ENCODE data around the gene AGAP6.
"Not testable (repeated sequence)": the region's sequence is repeated elsewhere in the genome, so short reads cannot be mapped to it uniquely, and the experiment has no call there.

The AGAP6 gene

DNA sequence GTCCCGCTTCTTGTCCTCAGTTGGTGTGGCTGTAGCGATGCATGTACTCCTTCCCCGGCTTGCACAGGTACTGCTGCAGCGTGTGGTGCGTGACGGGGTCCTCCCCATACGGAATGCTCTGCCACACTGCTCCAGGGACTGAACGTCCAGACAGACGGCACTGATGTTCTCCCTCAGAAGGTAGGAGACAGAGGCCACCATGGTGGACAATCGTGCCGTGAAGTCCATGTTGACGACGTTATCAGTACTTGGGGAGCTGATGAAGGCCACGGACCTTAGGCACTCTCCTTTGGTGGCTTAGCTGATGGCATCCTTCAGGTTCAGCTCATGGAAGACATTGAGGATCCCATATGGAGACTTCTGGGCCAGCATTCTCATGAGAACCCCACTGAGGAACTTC lies 37.4 kb downstream of the AGAP6 start:
- DNase-seq: no peak

DNA sequence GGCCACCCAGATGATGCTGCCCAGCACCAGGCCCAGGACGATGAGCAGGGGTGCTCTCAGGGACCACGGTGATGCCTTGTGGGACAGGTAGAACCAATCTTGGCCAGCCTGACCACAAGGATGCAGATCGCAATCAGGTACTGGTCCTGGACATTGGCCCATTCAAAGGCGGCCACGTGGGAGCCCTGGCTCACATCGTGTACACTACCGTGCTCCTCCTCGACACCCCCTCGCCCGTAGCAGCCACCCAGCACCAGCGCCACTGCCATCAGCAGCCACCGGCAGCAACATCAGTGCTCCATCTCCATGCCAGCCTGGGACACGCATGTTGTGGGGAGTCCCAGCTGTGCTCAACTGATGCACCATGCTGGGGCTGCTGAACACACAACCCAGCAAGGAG lies 39.0 kb downstream of the AGAP6 start:
- no peak for DNase-seq

GRCh38 chr10:50033481-50033880 lies 45.3 kb downstream of the AGAP6 start:
- no peak for DNase-seq

- DNase-seq: not testable (repeated sequence)
Measured at GRCh38 chr10:50035337-50035736, 47.1 kb downstream of the AGAP6 start.

DNA sequence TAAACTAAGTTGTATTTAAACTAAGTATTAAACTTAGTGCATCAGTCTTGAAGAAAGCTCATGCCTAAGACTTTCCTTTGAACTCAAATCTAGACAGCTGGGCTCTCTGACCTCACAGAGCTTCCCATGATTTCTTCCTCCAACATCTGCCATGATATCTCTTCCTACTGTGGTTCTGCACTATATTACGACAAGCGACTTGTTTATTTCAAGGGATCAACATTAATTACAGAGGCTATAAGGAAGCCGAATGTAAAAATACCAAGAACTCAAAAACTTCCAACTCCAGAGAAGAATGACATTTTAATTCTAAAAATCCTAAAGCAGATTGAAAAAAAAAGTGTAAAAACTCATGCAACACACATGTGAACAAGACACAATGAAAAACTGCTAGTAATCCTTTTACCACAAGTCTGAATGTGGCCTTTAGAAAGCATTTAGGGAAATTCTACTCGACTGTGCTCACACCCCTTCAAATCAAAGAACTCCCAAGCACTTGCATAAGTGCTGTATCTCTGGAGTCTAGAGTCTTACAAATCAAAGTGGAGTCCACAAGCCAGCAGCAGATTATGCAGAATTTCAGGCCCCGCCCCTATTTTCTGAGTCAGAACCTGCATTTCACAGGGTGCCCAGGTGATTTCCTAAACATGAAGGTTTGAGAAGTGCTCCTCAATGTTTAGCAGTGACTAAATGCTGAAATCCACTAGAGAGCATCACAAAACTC lies 56.9 kb downstream of the AGAP6 start:
- DNase-seq: no peak

DNA sequence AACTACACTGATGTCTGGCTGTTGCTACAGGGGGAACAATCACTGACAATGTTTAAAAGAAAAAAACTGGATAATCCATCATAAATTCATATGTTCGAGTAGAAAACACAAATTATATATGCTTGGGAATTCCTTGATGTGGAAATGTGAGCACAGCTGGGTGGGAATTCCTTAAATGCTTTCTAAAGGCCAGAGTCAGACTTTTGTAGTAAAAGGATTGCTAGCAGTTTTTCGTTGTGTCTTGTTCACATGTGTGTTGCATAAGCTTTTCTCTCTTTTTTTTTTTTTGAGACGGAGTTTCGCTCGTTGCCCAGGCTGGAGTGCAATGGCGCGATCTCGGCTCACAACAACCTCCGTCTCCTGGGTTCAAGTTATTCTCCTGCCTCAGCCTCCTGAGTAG lies 58.3 kb downstream of the AGAP6 start:
- not testable (repeated sequence) for DNase-seq

DNA sequence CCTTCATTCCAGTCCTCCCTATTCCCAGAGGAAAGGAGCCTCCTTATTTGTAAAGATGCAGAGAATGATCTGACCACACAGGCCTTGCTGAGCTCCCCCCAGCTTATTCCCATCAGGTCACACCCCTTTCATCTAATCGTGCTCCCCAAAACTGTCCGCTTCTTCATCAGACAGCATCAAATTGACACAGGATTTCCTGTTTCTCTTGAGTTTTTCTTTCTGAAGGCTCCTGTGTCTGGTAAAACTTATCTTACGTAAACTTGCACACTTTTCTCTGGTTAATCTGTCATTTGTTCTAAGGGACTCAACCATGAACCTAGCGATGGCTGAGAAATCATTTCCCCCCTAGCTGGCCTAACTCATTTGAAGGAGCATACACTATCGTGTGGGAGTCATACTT lies 59.4 kb downstream of the AGAP6 start:
- not testable (repeated sequence) for DNase-seq

- DNase-seq: not testable (repeated sequence)
Measured at GRCh38 chr10:50051995-50052660, 63.9 kb downstream of the AGAP6 start.

- not testable (repeated sequence) for DNase-seq
Measured at GRCh38 chr10:50052778-50053376, 64.7 kb downstream of the AGAP6 start.

DNA sequence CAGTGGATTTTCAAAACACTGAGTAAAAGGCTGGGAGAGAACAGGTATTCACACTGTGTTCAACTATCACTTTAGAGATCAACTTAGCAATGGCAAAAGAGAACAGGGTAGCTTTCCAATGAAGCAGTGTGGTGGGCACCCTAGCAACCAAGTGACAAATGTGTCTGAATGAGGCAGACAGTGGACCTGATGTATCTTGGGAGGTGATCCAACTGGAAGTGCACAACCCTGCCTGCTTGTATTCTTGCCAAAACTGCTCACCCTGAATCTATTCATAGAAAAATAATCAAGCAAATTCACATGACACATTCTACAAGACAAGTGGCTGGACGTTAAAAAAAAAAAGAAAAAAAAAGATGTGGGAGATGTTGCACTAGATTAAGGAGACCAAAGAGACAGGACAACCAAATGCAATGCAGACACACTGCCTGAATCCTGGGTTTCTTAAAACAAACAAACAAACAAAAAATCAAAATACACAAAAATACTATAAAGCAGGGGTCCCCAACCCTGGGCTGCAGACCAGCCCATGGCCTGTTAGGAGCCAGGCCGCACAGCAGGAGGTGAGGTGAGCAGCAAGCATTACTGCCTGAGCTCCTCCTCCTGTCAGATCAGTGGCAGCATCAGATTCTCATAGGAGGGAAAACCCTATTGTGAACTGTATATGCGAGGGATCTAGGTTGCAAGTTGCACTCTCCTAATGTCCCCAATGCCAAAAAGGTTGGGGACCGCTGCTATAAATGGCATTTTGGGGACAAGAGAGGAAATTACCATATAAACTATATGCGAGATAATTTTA lies 67.5 kb downstream of the AGAP6 start:
- not testable (repeated sequence) for DNase-seq

GRCh38 chr10:50056654-50057053 lies 68.4 kb downstream of the AGAP6 start:
- not testable (repeated sequence) for DNase-seq

DNA sequence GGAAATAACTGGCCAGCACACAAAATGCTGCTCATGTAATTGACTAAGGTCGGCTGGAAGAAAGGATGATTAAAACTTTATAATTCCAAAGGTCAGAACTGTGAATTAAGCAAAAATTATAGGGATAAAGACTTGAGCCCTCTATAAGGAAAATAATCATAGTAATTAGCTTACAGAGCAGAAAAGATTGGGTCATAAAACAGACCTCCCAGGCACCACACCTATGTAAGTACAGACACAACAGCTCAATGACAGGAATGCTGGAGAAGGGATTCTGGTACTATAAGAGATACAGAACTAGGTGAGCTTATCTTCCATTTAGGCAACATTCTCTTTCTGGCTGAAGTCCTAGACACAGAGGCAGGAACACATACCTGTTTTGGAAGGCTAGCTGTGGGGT lies 70.5 kb downstream of the AGAP6 start:
- DNase-seq: not testable (repeated sequence)

DNA sequence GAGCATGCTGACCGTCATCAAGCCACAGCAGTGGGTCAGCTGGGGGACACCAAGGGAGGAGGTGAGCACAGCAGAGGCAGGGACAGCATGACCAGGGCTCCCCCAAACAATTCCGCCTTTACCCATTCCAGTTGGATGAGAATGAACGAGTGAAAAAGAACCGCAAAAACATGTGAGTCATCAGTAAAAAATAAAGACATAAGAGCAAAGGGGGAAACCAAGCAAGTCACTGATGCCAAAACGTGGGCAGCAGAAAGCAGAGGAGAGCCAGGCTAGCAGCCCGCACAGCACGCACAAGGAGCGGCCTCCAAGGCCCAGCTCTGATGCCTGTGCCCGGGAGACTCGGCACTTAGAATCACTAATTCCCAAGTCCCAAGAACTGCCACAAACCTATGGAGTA lies 71.7 kb downstream of the AGAP6 start:
- not testable (repeated sequence) for DNase-seq
